SU-DHL-6 (cell line): ENCODE data around the gene OR2T33.

ENCODE experiments used
- EZH2phosphoT487 ChIP-seq: fragments of 200-600 bp; sonication (generic), shearing (Covaris generic); conservative IDR thresholded peaks from 2 replicates; pipeline ENCODE4 v1.6.1; 2018; ENCODE audit warnings: mild to moderate bottlenecking, antibody characterized with exemption, low read length, moderate library complexity, mixed read lengths
- TF ChIP-seq, protein P1 (sequence below): fragments of 200-600 bp; sonication (generic); IDR thresholded peaks from one replicate; pipeline ENCODE4 v1.5.1; 2017; ENCODE audit warnings: antibody characterized with exemption, mild to moderate bottlenecking, low read length, moderate library complexity; ENCODE audit not compliant: insufficient read depth, poor library complexity, severe bottlenecking

DNA sequence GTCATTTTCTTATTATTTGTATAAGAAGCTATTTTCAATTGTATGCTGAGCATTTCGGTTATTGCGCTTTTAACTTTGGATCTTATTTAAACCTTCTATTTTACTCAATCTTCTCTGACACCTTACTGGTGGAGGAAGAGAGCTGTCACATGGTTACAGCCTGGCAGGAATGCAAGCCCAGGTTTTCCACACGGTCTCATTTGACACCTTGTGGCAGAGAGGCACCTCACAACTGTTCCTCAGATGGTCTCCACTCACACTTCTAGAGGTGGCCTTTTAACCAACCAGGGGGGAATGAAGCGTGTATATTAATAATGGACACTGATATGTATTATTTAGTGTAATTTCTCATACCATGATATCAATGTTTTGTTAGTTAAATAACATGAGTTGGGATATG is 9.6 kb downstream of the OR2T33 start:
- TF ChIP-seq, protein P1, sequence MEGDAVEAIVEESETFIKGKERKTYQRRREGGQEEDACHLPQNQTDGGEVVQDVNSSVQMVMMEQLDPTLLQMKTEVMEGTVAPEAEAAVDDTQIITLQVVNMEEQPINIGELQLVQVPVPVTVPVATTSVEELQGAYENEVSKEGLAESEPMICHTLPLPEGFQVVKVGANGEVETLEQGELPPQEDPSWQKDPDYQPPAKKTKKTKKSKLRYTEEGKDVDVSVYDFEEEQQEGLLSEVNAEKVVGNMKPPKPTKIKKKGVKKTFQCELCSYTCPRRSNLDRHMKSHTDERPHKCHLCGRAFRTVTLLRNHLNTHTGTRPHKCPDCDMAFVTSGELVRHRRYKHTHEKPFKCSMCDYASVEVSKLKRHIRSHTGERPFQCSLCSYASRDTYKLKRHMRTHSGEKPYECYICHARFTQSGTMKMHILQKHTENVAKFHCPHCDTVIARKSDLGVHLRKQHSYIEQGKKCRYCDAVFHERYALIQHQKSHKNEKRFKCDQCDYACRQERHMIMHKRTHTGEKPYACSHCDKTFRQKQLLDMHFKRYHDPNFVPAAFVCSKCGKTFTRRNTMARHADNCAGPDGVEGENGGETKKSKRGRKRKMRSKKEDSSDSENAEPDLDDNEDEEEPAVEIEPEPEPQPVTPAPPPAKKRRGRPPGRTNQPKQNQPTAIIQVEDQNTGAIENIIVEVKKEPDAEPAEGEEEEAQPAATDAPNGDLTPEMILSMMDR: no peak
- no peak for TF ChIP-seq EZH2phosphoT487
